Measurements from ENCODE around the gene TBCCD1.

The TBCCD1 gene

GRCh38 chr3:186612721-186613636, 45.8 kb upstream of the TBCCD1 start, which contains the start of gene AHSG:
AHSG (plus strand) TSS chr3:186613060; CDS start chr3:186613142, 82 bp downstream.
- DNase-seq (ENCODE audit: low read depth), result no peak
- TF ChIP-seq CTCF (IDR thresholded peaks at IDR 0.05; ENCODE audit: insufficient read depth, low read depth, low read length, missing control alignments), result no peak
- H3K4me3 ChIP-seq (ENCODE audit: low read length), result no peak within 1 kb of the TSS

- H3K4me3 ChIP-seq (ENCODE audit: low read length), result no peak overlapping the region
- no peak for DNase-seq (ENCODE audit: low read depth)
- no peak for TF ChIP-seq CTCF (IDR thresholded peaks at IDR 0.05; ENCODE audit: insufficient read depth, low read depth, low read length, missing control alignments)
Observed at GRCh38 chr3:186612065-186612464, 44.9 kb upstream of the TBCCD1 start.

- peak; percentile 74 for TF ChIP-seq CTCF (IDR thresholded peaks at IDR 0.05; ENCODE audit: insufficient read depth, low read depth, low read length, missing control alignments)
- peak; percentile 86 for DNase-seq (ENCODE audit: low read depth)
- H3K4me3 ChIP-seq (ENCODE audit: low read length), result no peak overlapping the region
Observed at GRCh38 chr3:186609247-186609868, 42.2 kb upstream of the TBCCD1 start.

- DNase-seq (ENCODE audit: low read depth), result no peak
Observed at GRCh38 chr3:186608624-186609215, 41.6 kb upstream of the TBCCD1 start.

GRCh38 chr3:186605561-186606545, 38.7 kb upstream of the TBCCD1 start:
- H3K4me3 ChIP-seq (ENCODE audit: low read length), result no peak overlapping the region
- no peak for TF ChIP-seq CTCF (IDR thresholded peaks at IDR 0.05; ENCODE audit: insufficient read depth, low read depth, low read length, missing control alignments)
- no peak for DNase-seq (ENCODE audit: low read depth)

More at GRCh38 chr3:186608624-186609215, 41.6 kb upstream of the TBCCD1 start:
- H3K4me3 ChIP-seq (ENCODE audit: low read length), result no peak overlapping the region
- TF ChIP-seq CTCF (IDR thresholded peaks at IDR 0.05; ENCODE audit: insufficient read depth, low read depth, low read length, missing control alignments), result no peak

GRCh38 chr3:186605078-186605477, 37.9 kb upstream of the TBCCD1 start:
- no peak for TF ChIP-seq CTCF (IDR thresholded peaks at IDR 0.05; ENCODE audit: insufficient read depth, low read depth, low read length, missing control alignments)
- peak; percentile 77 for DNase-seq (ENCODE audit: low read depth)
- no peak overlapping the region for H3K4me3 ChIP-seq (ENCODE audit: low read length)

Data from epithelial cell of esophagus (primary cell).